ENCODE measurements around the gene SPDEF.

SPDEF gene

GRCh38 chr6:34530753-34531365 lies 25.3 kb downstream of the SPDEF start:
- TF ChIP-seq CTCF (conservative IDR thresholded peaks at IDR 0.05; ENCODE audit: low read depth, low read length): no peak
- no peak overlapping the region for H3K4me3 ChIP-seq (ENCODE audit: low read depth, low read length)

GRCh38 chr6:34529665-34530327 lies 26.3 kb downstream of the SPDEF start:
- TF ChIP-seq CTCF (conservative IDR thresholded peaks at IDR 0.05; ENCODE audit: low read depth, low read length): no peak
- DNase-seq (ENCODE audit: low read depth): no peak
- H3K4me3 ChIP-seq (ENCODE audit: low read depth, low read length): no peak overlapping the region

More at GRCh38 chr6:34530753-34531365, 25.3 kb downstream of the SPDEF start:
- DNase-seq (ENCODE audit: low read depth): no peak

- no peak for TF ChIP-seq CTCF (conservative IDR thresholded peaks at IDR 0.05; ENCODE audit: low read depth, low read length)
- no peak for DNase-seq (ENCODE audit: low read depth)
- H3K4me3 ChIP-seq (ENCODE audit: low read depth, low read length): no peak overlapping the region
Observed at GRCh38 chr6:34528996-34529664, 27.0 kb downstream of the SPDEF start.

- H3K4me3 ChIP-seq (ENCODE audit: low read depth, low read length): no peak overlapping the region
- DNase-seq (ENCODE audit: low read depth): no peak
- TF ChIP-seq CTCF (conservative IDR thresholded peaks at IDR 0.05; ENCODE audit: low read depth, low read length): no peak
Observed at GRCh38 chr6:34527751-34528670, 28.1 kb downstream of the SPDEF start.

GRCh38 chr6:34526992-34527728 lies 29.0 kb downstream of the SPDEF start:
- H3K4me3 ChIP-seq (ENCODE audit: low read depth, low read length): peak overlapping the region; percentile 46
- peak; percentile 73 for TF ChIP-seq CTCF (conservative IDR thresholded peaks at IDR 0.05; ENCODE audit: low read depth, low read length)

More at GRCh38 chr6:34526992-34527728, 29.0 kb downstream of the SPDEF start:
- DNase-seq (ENCODE audit: low read depth): peak; percentile 92

Data from choroid plexus epithelial cell (primary cell).